ENCODE data around the gene KRTAP13-2.

DNA sequence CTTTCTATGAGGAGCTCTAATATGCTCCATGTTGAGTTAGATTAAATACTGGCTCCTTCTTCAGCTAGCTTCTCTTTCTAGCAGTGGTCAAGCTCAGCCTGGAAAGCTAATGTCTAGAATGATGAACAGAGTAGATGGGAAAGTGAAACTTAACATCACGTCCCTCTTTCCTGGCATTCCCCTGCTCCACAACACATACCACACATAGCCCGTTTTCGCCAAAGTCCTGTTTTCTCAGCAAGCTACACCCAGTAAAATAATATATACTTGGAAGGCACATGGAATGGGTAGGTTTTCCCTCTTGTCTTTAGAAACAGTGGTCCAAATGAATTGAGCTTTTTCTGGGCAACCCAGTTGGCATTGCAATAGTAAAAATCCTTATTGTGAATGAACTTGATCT, 38.3 kb downstream of the KRTAP13-2 start:
- TF ChIP-seq, protein P1, sequence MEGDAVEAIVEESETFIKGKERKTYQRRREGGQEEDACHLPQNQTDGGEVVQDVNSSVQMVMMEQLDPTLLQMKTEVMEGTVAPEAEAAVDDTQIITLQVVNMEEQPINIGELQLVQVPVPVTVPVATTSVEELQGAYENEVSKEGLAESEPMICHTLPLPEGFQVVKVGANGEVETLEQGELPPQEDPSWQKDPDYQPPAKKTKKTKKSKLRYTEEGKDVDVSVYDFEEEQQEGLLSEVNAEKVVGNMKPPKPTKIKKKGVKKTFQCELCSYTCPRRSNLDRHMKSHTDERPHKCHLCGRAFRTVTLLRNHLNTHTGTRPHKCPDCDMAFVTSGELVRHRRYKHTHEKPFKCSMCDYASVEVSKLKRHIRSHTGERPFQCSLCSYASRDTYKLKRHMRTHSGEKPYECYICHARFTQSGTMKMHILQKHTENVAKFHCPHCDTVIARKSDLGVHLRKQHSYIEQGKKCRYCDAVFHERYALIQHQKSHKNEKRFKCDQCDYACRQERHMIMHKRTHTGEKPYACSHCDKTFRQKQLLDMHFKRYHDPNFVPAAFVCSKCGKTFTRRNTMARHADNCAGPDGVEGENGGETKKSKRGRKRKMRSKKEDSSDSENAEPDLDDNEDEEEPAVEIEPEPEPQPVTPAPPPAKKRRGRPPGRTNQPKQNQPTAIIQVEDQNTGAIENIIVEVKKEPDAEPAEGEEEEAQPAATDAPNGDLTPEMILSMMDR (IDR thresholded peaks at IDR 0.05): no peak
- TF ChIP-seq POLR2A (IDR thresholded peaks at IDR 0.05): no peak

Measured in body of pancreas (tissue), 4 donors.